H9 (cell line): ENCODE data around the gene TMEM182. TPM values are rescaled to one million over a fixed set of nuclear protein-coding genes. Genes with fewer than 3 reads are reported as not detected.

ENCODE experiments used
- DNase-seq: peaks from one replicate; pipeline ENCODE4 v3.0.0-alpha.2; 2017
- H2AFZ ChIP-seq: one replicate; pipeline ENCODE4 v1.6.1; 2013; ENCODE audit warnings: mild to moderate bottlenecking, low read length, control low read depth, moderate library complexity
- H2AK5ac ChIP-seq: 2 replicates; pipeline ENCODE4 v1.6.1; 2013; ENCODE audit warnings: low read length, control low read depth, mixed read lengths; ENCODE audit not compliant: insufficient read length
- H2BK120ac ChIP-seq: one replicate; pipeline ENCODE4 v1.6.1; 2013; ENCODE audit warnings: low read depth, mild to moderate bottlenecking, low read length, control low read depth, inconsistent platforms; ENCODE audit not compliant: poor library complexity, severe bottlenecking
- H2BK12ac ChIP-seq: 2 replicates; pipeline ENCODE4 v1.6.1; 2013; ENCODE audit warnings: low read length, control low read depth, mixed read lengths, low read depth; ENCODE audit not compliant: insufficient read length
- H2BK15ac ChIP-seq: 2 replicates; pipeline ENCODE4 v1.6.1; 2013; ENCODE audit warnings: low read depth, low read length, control low read depth
- H2BK20ac ChIP-seq: one replicate; pipeline ENCODE4 v1.6.1; 2013; ENCODE audit warnings: low read depth, mild to moderate bottlenecking, low read length, control low read depth, inconsistent platforms; ENCODE audit not compliant: poor library complexity, severe bottlenecking
- H2BK5ac ChIP-seq: 2 replicates; pipeline ENCODE4 v1.6.1; 2013; ENCODE audit warnings: low read length, control low read depth, mixed read lengths; ENCODE audit not compliant: insufficient read length
- H3K14ac ChIP-seq: 2 replicates; pipeline ENCODE4 v1.6.1; 2013; ENCODE audit warnings: low read length, control low read depth; ENCODE audit not compliant: insufficient read depth
- H3K18ac ChIP-seq: 2 replicates; pipeline ENCODE4 v1.6.1; 2013; ENCODE audit warnings: low read depth, mild to moderate bottlenecking, mixed read lengths, low read length, control low read depth; ENCODE audit not compliant: insufficient read length
- H3K23ac ChIP-seq: 2 replicates; pipeline ENCODE4 v1.6.1; 2013; ENCODE audit warnings: low read length, control low read depth, mixed read lengths, low read depth; ENCODE audit not compliant: insufficient read length
- H3K23me2 ChIP-seq: 2 replicates; pipeline ENCODE4 v1.6.1; 2013; ENCODE audit warnings: low read depth, mild to moderate bottlenecking, mixed read lengths, low read length, control low read depth; ENCODE audit not compliant: insufficient read length, poor library complexity, severe bottlenecking
- H3K27ac ChIP-seq: 2 replicates; pipeline ENCODE4 v1.5.1; 2013; ENCODE audit warnings: low read length, control low read depth, mixed read lengths, low read depth; ENCODE audit not compliant: insufficient read length
- H3K27me3 ChIP-seq: 2 replicates; pipeline ENCODE4 v1.6.1; 2013; ENCODE audit warnings: low read length, control low read depth, inconsistent platforms; ENCODE audit not compliant: insufficient read depth
- H3K4ac ChIP-seq: 2 replicates; pipeline ENCODE4 v1.6.1; 2013; ENCODE audit warnings: low read depth, mild to moderate bottlenecking, control low read depth, inconsistent platforms, low read length, moderate library complexity
- H3K4me1 ChIP-seq: 2 replicates; pipeline ENCODE4 v1.6.1; 2013; ENCODE audit warnings: low read length, control low read depth, inconsistent platforms; ENCODE audit not compliant: insufficient read depth
- H3K4me2 ChIP-seq: 2 replicates; pipeline ENCODE4 v1.6.1; 2013; ENCODE audit warnings: low read length, control low read depth, mixed read lengths; ENCODE audit not compliant: insufficient read length, insufficient read depth
- H3K56ac ChIP-seq: 2 replicates; pipeline ENCODE4 v1.6.1; 2013; ENCODE audit warnings: low read depth, mild to moderate bottlenecking, mixed read lengths, low read length, control low read depth; ENCODE audit not compliant: insufficient read length
- H3K79me1 ChIP-seq: 2 replicates; pipeline ENCODE4 v1.6.1; 2013; ENCODE audit warnings: low read depth, mild to moderate bottlenecking, moderate library complexity, low read length, control low read depth, inconsistent platforms; ENCODE audit not compliant: insufficient read depth, poor library complexity, severe bottlenecking
- H3K79me2 ChIP-seq: 2 replicates; pipeline ENCODE4 v1.6.1; 2013; ENCODE audit warnings: low read length, control low read depth, inconsistent platforms; ENCODE audit not compliant: insufficient read depth
- H3K9ac ChIP-seq: 2 replicates; pipeline ENCODE4 v1.6.1; 2013; ENCODE audit warnings: low read length, control low read depth, mixed read lengths; ENCODE audit not compliant: insufficient read length; ENCODE audit errors: extremely low read depth
- H3K9me3 ChIP-seq: one replicate; pipeline ENCODE4 v1.6.1; 2013; ENCODE audit warnings: low read depth, low read length, inconsistent platforms; ENCODE audit not compliant: control insufficient read depth
- H3T11ph ChIP-seq: one replicate; pipeline ENCODE4 v1.6.1; 2013; ENCODE audit warnings: mild to moderate bottlenecking, low read length, control low read depth, inconsistent platforms
- H4K20me1 ChIP-seq: one replicate; pipeline ENCODE4 v1.6.1; 2013; ENCODE audit not compliant: control insufficient read depth, insufficient read length, insufficient read depth
- H4K5ac ChIP-seq: 2 replicates; pipeline ENCODE4 v1.6.1; 2013; ENCODE audit warnings: low read depth, mild to moderate bottlenecking, mixed read lengths, low read length, control low read depth; ENCODE audit not compliant: insufficient read length
- H4K8ac ChIP-seq: replicated peaks from 2 replicates; pipeline ENCODE4 v1.6.1; 2013; ENCODE audit warnings: low read length, control low read depth, mixed read lengths, low read depth; ENCODE audit not compliant: insufficient read length
- H4K91ac ChIP-seq: 2 replicates; pipeline ENCODE4 v1.6.1; 2013; ENCODE audit warnings: low read depth, mild to moderate bottlenecking, moderate library complexity, mixed read lengths, low read length, control low read depth; ENCODE audit not compliant: insufficient read length
- H3K27ac Mint-ChIP-seq, 3 experiments: 2 replicates in 2 of 3; 3 replicates in 1 of 3; pipeline ENCODE4 v1.8.0; 2020 to 2021; ENCODE audit warnings: mixed read lengths in 3 of 3, mild to moderate bottlenecking in 1 of 3, moderate library complexity in 1 of 3
- H3K27me3 Mint-ChIP-seq: 2 replicates; pipeline ENCODE4 v1.8.0; 2021; ENCODE audit warnings: low read depth, mild to moderate bottlenecking, moderate library complexity, mixed read lengths
- H3K36me3 Mint-ChIP-seq, 3 experiments: 2 replicates in 2 of 3; 3 replicates in 1 of 3; pipeline ENCODE4 v1.8.0; 2020 to 2021; ENCODE audit warnings: low read depth in 3 of 3, mixed read lengths in 3 of 3; ENCODE audit not compliant: insufficient read depth in 1 of 3
- H3K4me1 Mint-ChIP-seq, 2 experiments: 2 replicates each; pipeline ENCODE4 v1.8.0; 2020; ENCODE audit warnings: mixed read lengths in 2 of 2
- H3K4me3 Mint-ChIP-seq, 2 experiments: 2 replicates in 1 of 2; 3 replicates in 1 of 2; pipeline ENCODE4 v1.8.0; 2020 to 2021; ENCODE audit warnings: mild to moderate bottlenecking in 2 of 2, mixed read lengths in 2 of 2, moderate library complexity in 1 of 2
- H3K9me3 Mint-ChIP-seq, 2 experiments: 2 replicates in 1 of 2; 3 replicates in 1 of 2; pipeline ENCODE4 v1.8.0; 2020; ENCODE audit warnings: mild to moderate bottlenecking in 2 of 2, mixed read lengths in 2 of 2, moderate library complexity in 1 of 2
- CTCF ChIP-seq: fragments of 200-600 bp; sonication (generic); conservative IDR thresholded peaks from 3 replicates; pipeline ENCODE4 v1.8.0; 2021; ENCODE audit warnings: antibody characterized with exemption, mild to moderate bottlenecking
- WGBS: extraction: QIAGEN DNeasy Blood & Tissue Kit; methylation state at CpG from one replicate; pipeline ENCODE4 v1.1.7; 2013; ENCODE audit warnings: missing lambda C conversion rate, low lambda C conversion rate, mixed read lengths; ENCODE audit not compliant: insufficient read length; ENCODE audit errors: extremely low coverage; 5-methylcytosine and 5-hydroxymethylcytosine counted together
- total RNA-seq: library from RNA; stranded (reverse); gene quantifications from 2 replicates; pipeline ENCODE4 v1.2.1, GENCODE V29; 2021

TMEM182 gene
- total RNA-seq, 1 experiment from 2014 or later, result 3.6 TPM

GRCh38 chr2:102837626-102838198 lies 75.9 kb downstream of the TMEM182 start:
- Mint-ChIP-seq H3K9me3 (no peaks in the 10 kb centered on the region), H3K27ac (no peak overlapping the region), H3K4me3 (no peak overlapping the region), H3K4me1 (peaks cover 10 to 11% of the 10 kb centered on the region in 2 experiments), H3K27me3 (peaks cover 1% of the 10 kb centered on the region; the same call in 1 of the 2 replicates), H3K36me3 (no peaks in the 10 kb centered on the region)
- no peaks in the 10 kb centered on the region for H3K79me1 ChIP-seq
- H4K91ac ChIP-seq, result no peak overlapping the region
- no peak overlapping the region for H2BK120ac ChIP-seq
- no peak overlapping the region for H2BK15ac ChIP-seq
- H3K14ac ChIP-seq, result no peak overlapping the region
- H3K79me2 ChIP-seq, result no peaks in the 10 kb centered on the region
- H2BK12ac ChIP-seq, result no peak overlapping the region
- no peak for TF ChIP-seq CTCF
- H2AK5ac ChIP-seq, result no peak overlapping the region
- no peak overlapping the region for H3K27ac ChIP-seq
- no CpG with 5 or more reads among the region's 8 CpGs for WGBS
- H4K8ac ChIP-seq, result no peak overlapping the region
- no peak overlapping the region for H2BK20ac ChIP-seq
- no peak overlapping the region for H3K4ac ChIP-seq
- DNase-seq, result no peak
- H3K9ac ChIP-seq, result no peak overlapping the region
- no peak overlapping the region for H3K23ac ChIP-seq
- no peaks in the 10 kb centered on the region for H3K23me2 ChIP-seq
- H3K27me3 ChIP-seq, result no peaks in the 10 kb centered on the region
- no peak overlapping the region for H2AFZ ChIP-seq
- no peak overlapping the region for H3K56ac ChIP-seq
- H4K20me1 ChIP-seq, result no peaks in the 10 kb centered on the region
- no peaks in the 10 kb centered on the region for H3K4me1 ChIP-seq
- no peak overlapping the region for H3T11ph ChIP-seq
- H3K18ac ChIP-seq, result no peak overlapping the region
- no peaks in the 10 kb centered on the region for H3K9me3 ChIP-seq
- no peak overlapping the region for H4K5ac ChIP-seq
- no peak overlapping the region for H3K4me2 ChIP-seq
- no peak overlapping the region for H2BK5ac ChIP-seq
